Cerebellar cortex (tissue), 1 donor: ENCODE data around the gene GBP7.
"Not testable (repeated sequence)": the region's sequence is repeated elsewhere in the genome, so short reads cannot be mapped to it uniquely, and the experiment has no call there.

Experiments used
- DNase-seq: peaks from one replicate; pipeline ENCODE4 v3.0.0-alpha.2; 2015; ENCODE audit warnings: low spot score

GBP7 gene, protein sequence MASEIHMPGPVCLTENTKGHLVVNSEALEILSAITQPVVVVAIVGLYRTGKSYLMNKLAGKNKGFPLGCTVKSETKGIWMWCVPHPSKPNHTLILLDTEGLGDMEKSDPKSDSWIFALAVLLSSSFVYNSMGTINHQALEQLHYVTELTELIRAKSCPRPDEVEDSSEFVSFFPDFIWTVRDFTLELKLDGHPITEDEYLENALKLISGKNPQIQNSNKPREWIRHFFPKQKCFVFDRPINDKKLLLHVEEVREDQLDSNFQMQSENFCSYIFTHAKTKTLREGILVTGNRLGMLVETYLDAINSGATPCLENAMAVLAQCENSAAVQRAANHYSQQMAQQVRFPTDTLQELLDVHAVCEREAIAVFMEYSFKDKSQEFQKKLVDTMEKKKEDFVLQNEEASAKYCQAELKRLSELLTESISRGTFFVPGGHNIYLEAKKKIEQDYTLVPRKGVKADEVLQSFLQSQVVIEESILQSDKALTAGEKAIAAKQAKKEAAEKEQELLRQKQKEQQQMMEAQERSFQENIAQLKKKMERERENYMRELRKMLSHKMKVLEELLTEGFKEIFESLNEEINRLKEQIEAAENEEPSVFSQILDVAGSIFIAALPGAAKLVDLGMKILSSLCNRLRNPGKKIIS

DNA sequence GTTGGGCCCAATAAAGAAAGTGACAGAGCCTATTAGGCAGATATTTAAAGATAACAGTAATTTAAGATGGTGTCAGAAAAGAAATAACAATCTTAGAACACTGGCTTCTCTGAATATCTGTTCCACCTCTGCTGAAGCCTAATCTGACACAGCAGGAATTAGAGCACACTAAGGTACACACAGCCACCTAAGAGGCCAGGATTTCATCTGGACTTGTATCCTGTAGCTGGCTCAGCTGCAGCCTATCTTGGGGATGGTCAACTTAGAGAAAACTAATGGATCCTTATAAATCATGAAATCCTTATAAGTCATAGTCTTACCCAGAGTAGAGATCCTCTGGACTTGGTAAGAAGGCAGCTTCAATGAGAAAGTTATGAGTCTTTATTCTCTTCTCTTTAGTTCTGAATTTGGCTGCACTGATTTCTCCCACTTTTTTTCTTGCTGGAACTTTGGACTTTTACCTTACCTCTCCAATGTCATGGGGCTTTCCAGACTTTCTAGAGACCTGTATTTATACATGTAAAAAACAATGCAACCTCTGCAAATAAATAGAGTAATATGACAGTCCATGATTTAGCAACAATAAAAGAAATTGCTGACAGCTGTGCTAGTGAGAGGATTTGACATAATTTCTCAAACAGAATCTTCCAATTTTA lies at the start of gene GBP7:
Gene GBP7 (minus strand): TSS at position 403 of the 656 bp plus-strand sequence. CDS start 4,068 bp downstream, outside the sequence.
- DNase-seq: no peak

DNA sequence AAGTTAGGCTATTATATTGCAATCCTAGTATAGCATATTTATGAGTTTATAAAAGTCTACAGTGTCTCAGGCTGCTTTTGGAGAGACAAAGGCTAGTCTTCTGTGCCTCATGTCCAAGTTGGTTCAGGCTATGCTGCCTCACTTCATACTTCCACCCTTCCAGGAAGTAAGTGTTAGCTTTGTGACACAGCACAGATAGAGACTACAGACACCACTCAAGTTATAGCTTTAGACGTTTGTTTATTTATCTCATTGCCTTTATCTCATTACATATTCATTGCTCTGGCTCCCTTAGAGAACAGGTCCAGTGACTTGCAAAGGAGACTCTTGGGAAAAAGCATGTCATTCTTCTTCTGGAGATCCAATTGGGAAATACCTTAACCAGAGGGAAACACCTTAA lies 45.5 kb upstream of the GBP7 start:
- no peak for DNase-seq

DNA sequence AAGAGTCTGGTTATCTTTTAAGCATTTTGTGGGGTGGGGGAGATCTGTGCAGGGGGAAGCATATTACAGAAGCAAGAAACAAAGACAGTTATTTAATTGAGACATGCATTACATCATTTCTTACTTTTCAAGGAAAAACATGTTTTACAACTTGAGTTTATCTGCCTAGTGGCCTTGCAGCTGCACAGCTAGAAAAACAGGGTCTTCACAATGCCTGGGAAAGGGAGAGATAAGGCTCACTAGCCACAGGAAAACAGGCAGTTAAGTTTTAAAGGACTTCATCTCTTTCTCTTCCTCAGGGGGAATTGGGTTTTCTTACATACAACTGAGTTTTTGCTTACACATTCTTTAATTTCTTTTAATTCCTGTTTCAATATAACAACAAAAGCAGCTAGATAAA lies 44.0 kb upstream of the GBP7 start:
- not testable (repeated sequence) for DNase-seq

DNA sequence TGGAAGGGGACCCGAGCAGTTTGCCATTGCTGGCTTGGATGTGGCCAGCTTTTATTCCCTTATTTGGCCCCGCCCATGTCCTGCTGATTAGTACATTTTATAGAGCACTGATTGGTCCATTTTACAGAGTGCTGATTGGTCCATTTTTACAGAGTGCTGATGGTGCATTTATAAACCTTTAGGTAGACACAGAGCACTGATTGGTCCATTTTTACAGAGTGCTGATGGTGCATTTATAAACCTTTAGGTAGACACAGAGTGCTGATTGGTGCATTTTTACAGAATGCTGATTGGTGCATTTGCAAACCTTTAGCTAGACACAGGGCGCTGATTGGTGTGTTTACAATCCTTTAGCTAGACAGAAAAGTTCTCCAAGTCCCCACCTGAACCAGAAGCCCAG lies 43.1 kb upstream of the GBP7 start:
- not testable (repeated sequence) for DNase-seq

DNA sequence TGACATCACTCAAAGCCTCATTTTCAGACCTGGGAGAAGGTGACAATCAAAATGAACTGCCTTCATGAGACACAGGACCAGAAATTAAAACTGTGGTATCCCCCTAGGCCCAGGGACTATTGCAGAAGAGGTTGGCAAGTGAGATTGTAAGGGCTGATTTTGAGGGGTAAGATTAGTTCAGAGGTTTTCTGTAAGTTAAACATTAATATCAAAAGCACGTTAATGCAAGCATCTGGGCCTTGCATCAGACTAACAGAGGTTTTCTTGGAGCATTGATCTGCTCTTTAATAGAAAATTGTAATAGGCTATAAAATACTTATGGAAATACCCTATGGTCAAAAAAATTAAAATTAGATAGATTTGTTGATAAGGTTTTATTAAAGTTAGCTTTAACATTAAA lies 37.5 kb upstream of the GBP7 start:
- DNase-seq: no peak

DNA sequence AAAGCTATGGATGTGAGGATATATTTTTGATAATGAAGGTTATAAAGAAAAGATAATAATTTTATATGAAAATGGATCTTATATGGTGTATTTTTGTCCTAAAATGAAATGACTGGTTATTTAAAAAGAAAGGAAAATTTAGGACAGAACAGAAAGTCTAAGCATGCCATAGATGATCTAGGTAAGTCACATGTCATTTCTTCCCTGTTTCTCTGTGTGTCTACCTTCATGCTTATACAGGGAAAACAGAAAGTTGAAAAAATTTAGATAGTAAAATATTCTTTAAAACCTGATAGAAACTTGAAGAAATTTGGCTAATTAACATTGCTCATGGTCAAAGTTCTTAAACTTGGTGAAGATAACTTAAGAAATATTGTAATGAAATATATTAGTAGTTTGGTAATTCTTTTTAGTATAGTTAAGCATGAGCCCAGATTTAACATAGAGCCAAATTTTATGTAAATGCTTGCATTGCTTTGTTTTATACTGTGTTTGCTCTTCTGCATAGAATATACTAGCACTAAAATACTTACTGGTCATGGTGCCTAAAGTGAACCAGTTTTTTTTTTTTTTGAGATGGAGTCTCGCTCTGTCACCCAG lies 35.3 kb upstream of the GBP7 start:
- no peak for DNase-seq

DNA sequence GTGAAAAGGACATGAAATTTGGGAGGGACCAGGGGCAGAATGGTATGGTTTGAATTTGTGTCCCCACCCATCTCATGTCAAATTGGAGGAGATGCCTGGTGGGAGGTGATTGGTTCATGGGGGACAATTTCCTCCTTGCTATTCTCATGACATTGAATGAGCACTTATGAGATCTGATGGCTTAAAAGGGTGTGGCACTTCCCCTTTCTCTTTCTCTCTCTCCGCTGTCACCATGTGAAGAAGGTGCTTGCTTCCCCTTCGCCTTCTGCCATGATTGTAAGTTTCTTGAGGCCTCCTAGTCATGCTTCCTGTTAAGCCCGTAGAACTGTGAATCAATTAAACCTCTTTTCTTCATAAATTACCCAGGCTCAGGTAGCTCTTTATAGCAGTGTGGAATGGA lies 30.6 kb upstream of the GBP7 start:
- DNase-seq: no peak

DNA sequence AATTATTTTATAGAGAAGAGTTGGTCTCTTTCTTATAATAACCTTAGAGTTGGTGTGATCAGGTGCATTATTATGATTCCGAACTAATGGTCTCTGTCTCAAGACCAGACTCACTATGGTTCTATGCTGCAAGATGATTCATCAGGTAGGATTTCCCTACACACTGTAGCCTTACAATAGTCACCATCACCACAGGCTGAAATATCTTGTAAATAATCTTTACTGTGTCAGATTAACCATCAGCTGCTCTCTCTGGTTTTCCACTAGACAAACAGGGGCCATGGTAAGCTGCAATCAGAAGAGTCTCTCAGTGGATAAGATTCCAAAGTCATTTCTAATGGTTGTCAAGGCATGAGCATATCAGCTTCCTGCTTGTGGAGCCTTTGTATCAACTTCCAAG lies 27.4 kb upstream of the GBP7 start:
- no peak for DNase-seq

DNA sequence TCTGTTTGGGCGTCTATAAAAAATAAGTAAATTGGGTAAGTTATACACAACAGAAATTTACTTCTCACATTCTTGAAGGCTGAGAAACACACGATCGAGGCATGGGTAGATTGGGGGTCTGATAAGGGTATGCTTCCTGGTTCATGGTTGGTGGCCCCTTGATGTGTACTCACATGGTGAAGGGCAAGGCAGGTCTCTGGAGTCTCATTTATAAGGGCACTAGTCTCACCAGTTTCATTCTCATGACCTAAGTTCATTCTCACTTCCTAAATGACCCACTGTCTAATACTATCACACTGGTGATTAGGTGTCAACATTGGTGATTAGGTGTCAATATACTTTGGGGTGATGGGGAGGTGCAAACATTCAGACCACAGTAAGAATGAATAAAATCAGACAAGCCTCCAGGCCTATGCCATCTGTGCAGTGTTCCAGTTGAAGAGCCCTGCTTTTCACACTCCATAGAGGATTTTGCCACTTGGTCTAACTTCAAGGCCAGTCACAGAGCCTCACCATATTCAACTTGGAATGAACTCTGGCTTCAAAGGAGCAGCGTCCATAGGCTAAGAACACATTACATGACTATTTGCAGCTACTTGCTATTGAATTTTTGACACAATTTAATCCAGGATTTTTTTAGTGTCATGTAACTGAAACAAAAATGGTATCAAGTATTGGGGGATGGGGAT lies 25.4 kb upstream of the GBP7 start:
- DNase-seq: no peak

DNA sequence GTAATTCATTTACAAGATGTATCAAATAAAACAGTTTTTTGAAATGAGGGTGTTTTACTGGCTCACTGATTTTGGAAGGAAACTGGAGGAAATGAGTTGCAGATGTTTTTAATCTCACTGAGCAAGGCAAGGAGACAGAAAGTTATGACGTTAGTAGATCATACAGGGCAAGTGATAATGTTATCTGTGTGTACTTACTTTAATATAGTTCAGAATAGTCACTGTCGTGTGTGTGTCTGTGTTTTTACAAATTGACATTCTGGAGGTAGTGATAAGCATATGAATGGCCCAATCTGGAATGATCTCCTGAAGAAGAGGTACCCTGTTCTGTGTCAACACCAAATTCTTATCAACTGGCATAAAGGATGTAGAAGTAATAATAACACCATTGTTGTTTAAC lies 24.9 kb upstream of the GBP7 start:
- no peak for DNase-seq

DNA sequence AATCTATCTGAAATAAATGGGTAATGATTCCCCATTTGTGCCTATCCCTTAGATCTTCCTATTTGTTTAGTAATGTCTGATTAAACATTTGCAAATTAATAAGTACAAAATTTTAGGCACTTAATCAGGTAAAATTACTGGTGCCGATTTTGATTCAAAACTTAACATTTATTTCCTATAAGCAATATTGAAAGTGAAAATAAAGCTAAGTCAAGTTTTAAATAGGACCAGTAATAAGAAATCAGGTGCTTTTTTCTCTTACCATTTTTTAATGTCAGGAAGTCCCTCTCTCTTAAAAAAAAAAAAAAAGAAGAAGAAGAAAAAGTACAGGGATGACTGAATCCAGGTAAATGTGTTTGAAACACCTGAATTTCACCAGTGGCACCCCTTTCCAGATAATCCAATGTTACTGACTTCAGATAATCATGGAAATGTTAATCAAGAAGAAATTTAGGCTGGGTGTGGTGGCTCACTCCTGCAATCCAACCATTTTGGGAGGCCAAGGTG lies 23.8 kb upstream of the GBP7 start:
- DNase-seq: no peak

DNA sequence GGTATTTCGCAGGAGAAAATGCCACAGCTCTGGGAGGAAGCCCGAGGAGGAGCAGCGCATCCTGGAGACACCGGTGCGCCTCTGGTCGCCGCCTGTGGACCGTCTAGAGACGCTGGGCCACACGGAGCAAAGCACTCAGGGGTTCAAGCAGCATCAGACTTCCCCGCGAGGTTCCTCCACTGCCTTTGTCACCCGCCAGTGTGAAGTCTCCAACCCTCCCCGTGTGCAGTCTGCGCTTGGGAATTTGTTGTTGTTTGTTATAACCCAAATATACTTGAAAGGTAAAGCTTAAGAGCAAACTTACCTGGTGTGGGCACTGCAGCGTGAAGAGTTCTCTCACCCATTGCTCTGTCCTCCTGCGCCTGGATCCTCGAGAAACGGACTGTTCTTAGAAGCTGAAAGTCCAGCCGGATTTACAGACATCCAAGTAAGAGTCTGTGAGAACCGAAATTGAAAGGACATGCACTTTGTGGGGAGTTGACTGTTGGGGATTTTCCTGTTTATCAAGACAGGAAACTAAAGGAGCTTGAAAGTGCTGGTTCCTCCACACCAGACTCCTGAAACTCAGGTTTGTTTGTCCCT lies 22.8 kb upstream of the GBP7 start, which contains the start of gene GBP4:
Gene GBP4 (minus strand): TSS at position 452 of the 582 bp plus-strand sequence. CDS start 108 bp downstream, at position 344.
- no peak for DNase-seq

DNA sequence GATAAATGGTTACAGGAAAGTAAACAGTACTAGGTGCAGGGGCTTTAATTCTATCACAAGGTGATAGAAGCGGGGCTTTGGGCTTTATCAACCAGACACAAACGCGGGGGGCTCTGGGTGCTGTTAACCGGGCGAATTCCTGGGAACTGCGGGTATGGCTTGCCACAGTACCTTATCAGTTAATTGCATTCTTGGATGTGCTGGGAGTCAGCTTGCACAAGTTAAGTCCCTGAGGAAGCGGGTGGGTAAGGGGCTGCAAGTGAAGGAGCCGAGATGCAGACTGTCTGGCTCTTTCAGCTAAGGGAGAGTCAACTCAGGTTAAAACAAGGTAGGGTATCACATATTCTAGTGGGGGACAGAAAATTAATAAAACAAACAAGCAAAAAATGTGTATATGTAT lies 22.3 kb upstream of the GBP7 start:
- no peak for DNase-seq

DNA sequence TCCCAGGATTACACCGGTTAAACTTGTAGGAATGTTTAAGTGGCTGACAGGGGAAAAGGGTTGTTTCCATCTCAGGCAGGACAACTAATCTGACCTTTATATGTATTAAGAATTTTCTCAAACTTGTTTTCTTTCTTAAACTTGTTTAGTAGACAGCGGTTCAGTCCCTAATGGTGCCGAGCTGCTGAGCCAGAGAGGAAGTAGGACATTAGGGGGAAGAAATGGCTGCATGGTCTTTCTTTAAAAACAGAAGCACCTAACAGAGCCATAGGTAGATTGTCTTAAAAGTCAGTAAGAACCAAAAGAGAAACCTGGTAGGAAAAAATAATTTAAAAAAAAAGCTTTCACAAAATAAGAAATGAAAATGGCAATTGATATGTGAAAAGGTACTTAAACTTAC lies 19.7 kb upstream of the GBP7 start:
- DNase-seq: no peak

DNA sequence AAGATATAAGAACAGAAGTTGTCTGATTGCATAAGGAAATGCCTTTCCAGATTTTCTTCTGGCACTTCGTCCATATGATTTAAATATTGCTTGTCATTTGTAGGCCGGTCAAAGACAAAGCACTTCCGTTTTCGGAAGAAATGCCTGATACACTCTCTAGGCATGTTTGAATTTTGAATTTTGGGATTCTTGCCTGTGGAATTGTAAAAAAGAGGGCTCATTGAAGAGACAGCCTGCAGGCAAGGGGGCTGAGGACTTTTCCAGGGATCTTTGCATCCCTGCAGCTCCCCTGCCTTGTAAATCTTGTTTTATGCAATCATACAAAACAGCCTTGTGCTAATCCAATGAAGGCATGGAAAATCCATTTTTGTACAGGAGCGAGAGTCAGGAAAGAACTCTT lies 15.5 kb upstream of the GBP7 start:
- no peak for DNase-seq

DNA sequence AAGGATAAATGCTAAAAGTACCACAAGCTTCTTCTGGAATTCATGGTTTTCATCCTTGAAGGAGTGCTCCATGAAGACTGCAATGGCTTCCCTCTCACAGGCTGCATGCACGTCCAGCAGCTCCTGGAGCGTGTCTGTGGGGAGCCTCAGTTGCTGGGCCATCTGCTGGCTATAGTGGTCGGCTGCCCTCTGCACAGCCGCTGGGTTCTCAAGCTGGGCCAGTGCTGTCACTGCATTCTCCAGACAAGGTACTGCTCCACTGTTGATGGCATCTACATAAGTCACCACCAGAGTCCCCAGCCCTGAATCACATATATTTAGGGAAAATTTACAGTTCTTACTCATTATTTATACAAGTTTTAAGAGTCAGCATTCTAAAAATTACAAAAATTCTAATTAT lies 14.2 kb upstream of the GBP7 start:
- no peak for DNase-seq

DNA sequence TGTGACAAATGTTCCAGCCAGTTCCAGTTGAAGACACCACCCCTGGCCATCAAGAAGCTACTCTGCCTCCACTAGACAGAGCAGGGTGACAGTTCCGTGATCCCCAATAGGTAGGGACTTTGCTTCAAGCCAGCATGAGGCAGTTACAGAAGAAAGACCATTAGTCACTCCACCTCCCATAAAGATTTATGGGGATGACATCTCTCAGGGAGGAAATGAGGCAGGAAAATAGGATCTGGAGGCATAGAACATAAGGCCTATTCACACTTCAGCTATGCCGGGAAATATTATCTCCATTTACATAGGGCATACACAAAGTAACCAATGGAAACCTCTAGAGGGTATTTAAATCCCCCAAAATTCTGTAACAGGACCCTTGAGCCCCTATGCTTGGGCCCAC lies 3.5 kb upstream of the GBP7 start:
- no peak for DNase-seq

DNA sequence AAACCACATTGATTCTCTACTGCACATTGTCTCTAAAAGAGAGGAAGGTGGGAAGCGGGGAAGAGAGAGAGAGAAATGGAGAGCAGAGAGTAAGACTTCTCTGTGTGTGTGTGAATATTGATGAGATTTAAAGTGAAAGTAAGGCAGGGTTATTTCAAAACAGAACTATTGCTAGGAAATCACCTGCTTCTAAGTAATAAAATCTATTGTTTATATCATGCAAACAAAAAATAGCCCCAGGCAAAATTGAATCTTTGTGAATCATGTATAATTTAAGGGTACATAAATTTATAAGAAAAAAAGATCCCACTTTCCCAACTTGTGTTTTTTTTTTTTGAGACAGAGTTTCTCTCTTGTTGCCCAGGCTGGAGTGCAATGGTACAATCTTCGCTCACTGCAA lies 1.2 kb upstream of the GBP7 start:
- DNase-seq: no peak

DNA sequence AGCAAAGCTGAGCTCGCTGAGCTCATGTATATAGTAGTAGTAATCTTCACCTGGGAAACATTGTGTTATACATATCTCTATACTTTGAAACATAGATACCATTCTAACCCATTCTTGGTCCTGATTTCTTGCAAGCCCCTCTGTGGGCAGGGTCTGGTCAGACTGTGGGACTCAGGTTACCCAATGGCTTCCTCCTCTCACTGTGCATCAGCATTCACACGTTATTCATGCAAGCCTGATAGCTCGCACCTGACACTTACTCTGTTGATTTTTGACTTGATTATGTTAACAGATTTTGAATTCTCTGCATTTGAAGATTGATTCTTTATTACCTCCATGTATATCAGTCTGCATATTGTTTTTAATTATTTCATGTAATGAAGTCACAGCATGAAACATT lies 1.3 kb downstream of the GBP7 start:
- DNase-seq: no peak

DNA sequence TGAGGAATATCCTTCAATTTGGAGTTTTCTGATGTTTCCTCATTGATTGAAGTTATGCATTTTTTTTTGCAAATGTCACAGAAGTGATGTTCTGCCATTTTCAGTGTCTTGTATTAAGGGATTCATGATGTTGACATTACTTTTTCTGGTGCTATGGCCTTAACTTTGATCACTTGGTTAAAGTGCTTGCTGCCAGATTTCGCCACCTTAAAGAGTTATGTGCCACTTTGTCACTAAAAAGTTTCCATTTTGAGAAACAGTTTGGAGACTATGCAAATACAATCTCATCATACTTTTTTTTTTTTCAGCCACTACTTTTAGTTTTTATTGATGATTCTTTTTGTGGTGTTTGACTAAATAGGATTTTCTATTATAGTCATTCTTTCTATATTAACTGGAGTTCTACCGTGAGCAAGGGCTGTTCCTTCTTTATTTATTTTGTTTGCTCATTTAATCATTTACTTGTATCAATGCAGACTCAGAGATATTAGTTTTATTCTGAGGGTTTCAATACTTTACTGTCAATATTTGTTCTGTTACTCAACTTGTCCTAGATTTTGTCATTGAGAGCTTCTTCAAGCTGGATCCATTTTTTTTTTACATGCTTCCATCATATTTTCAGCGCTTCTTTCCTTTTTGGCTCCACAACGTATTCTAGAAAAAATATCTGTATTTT lies 3.2 kb downstream of the GBP7 start:
- DNase-seq: no peak

DNA sequence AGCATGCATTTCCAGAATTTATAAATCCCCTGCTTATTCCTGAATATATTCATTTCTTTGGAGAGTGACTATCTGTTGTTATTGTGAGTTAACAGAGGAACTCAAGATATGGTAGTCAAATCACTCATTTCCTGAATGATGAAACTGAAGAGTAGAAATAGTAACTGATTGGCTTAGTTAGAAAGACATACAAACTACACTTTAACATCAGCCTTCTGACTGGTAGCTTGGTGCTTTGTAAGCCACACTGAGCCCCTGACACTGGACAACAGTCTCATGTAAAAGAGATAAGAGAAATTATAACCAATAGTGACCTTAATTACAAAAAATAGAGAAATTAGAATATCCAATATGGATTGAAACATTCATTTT lies 4.8 kb downstream of the GBP7 start:
- DNase-seq: no peak
